KMS-11 (cell line): ENCODE measurements around the gene FBXL7.

Experiments used
- H2AFZ ChIP-seq: fragments of 200-600 bp; sonication (generic); 2 replicates; pipeline ENCODE4 v1.6.1; 2016; ENCODE audit warnings: antibody characterized with exemption, mixed run types, low read depth
- H3K27ac ChIP-seq: fragments of 200-600 bp; sonication (generic); 2 replicates; pipeline ENCODE4 v1.6.1; 2016; ENCODE audit warnings: mild to moderate bottlenecking, mixed run types
- H3K27me3 ChIP-seq: fragments of 200-600 bp; sonication (generic); 2 replicates; pipeline ENCODE4 v1.6.1; 2017; ENCODE audit warnings: mild to moderate bottlenecking, low read depth, mixed run types, moderate library complexity; ENCODE audit not compliant: insufficient read depth
- H3K36me3 ChIP-seq: fragments of 200-600 bp; sonication (generic); 2 replicates; pipeline ENCODE4 v1.6.1; 2017; ENCODE audit warnings: mild to moderate bottlenecking, mixed run types; ENCODE audit not compliant: insufficient read depth
- H3K4me1 ChIP-seq: fragments of 200-600 bp; sonication (generic); 2 replicates; pipeline ENCODE4 v1.6.1; 2016; ENCODE audit warnings: mild to moderate bottlenecking, low read depth, mixed run types; ENCODE audit not compliant: poor library complexity, severe bottlenecking
- H3K4me2 ChIP-seq: fragments of 200-600 bp; sonication (generic); 2 replicates; pipeline ENCODE4 v1.7.0; 2016; ENCODE audit warnings: mild to moderate bottlenecking, mixed run types
- H3K4me3 ChIP-seq: fragments of 200-600 bp; sonication (generic); IDR thresholded peaks from 2 replicates; pipeline ENCODE4 v1.6.1; 2017; ENCODE audit warnings: low read depth, low read length, mixed read lengths; ENCODE audit not compliant: insufficient read depth
- H3K79me2 ChIP-seq: fragments of 200-600 bp; sonication (generic); 2 replicates; pipeline ENCODE4 v1.6.1; 2016; ENCODE audit warnings: low read depth, mixed run types; ENCODE audit not compliant: insufficient read depth
- H3K9ac ChIP-seq: fragments of 200-600 bp; sonication (generic); 2 replicates; pipeline ENCODE4 v1.6.1; 2016; ENCODE audit warnings: mild to moderate bottlenecking, mixed run types
- H4K20me1 ChIP-seq: fragments of 200-600 bp; sonication (generic); 2 replicates; pipeline ENCODE4 v1.6.1; 2016; ENCODE audit warnings: mild to moderate bottlenecking, mixed run types; ENCODE audit not compliant: insufficient read depth
- TF ChIP-seq, protein P1 (sequence below): fragments of 200-600 bp; sonication (generic); conservative IDR thresholded peaks from 2 replicates; pipeline ENCODE4 v1.6.1; 2017; ENCODE audit warnings: low read depth, mild to moderate bottlenecking, antibody characterized with exemption, low read length, moderate library complexity, mixed read lengths

The FBXL7 gene

DNA sequence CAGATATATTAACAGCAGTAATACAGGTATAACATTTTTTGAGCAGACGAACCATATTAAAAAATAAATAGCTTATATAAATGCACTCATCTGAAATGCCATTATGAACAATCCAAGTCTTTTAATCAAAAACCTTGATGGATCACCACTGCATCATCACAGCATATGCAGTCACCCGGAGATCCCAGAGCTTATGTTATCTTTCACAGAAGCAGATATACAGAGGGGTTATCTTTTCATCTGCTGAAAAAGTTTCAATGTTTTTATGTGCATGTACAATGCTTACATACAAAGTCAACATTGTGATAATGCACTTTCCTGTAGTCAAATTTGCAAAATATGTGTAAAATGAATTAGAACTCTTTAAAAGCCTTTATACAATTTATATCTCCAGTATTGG is 211.9 kb downstream of the FBXL7 start:
- Histone ChIP-seq H3K27me3 (no peaks in the 10 kb centered on the region), H4K20me1 (no peaks in the 10 kb centered on the region), H2AFZ (no peak overlapping the region), H3K27ac (no peak overlapping the region), H3K4me3 (no peak overlapping the region), H3K4me1 (no peaks in the 10 kb centered on the region), H3K79me2 (0 out of 2 replicates have a peak, but pooled peaks cover 4% of the 10 kb centered on the region), H3K9ac (no peak overlapping the region), H3K4me2 (no peak overlapping the region), H3K36me3 (no peaks in the 10 kb centered on the region)
- TF ChIP-seq, protein P1, sequence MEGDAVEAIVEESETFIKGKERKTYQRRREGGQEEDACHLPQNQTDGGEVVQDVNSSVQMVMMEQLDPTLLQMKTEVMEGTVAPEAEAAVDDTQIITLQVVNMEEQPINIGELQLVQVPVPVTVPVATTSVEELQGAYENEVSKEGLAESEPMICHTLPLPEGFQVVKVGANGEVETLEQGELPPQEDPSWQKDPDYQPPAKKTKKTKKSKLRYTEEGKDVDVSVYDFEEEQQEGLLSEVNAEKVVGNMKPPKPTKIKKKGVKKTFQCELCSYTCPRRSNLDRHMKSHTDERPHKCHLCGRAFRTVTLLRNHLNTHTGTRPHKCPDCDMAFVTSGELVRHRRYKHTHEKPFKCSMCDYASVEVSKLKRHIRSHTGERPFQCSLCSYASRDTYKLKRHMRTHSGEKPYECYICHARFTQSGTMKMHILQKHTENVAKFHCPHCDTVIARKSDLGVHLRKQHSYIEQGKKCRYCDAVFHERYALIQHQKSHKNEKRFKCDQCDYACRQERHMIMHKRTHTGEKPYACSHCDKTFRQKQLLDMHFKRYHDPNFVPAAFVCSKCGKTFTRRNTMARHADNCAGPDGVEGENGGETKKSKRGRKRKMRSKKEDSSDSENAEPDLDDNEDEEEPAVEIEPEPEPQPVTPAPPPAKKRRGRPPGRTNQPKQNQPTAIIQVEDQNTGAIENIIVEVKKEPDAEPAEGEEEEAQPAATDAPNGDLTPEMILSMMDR = no peak

DNA sequence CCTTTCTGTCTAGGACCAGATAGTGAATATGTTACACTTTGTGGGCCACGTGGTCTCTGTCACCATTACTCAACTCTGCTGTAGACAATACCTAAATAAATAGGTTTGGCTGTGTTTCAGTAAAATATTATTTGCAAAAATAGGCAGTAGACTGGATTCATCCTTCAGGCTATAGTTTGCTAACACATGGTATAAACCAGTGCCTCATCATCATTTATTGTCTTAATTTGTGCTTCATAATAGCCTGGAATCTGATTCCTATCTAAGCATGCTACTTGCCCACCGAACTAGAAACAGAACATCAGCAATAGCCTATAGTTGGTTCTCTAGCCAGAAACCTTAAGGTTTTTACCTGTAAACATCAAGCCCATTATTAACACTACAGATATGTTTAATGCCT is 215.6 kb downstream of the FBXL7 start:
- Histone ChIP-seq H3K27me3 (no peaks in the 10 kb centered on the region), H3K4me2 (no peak overlapping the region), H3K4me1 (no peaks in the 10 kb centered on the region), H3K79me2 (0 out of 2 replicates have a peak, but pooled peaks cover 4% of the 10 kb centered on the region), H3K4me3 (no peak overlapping the region), H4K20me1 (no peaks in the 10 kb centered on the region), H3K36me3 (no peaks in the 10 kb centered on the region), H3K9ac (no peak overlapping the region), H3K27ac (no peak overlapping the region), H2AFZ (no peak overlapping the region)
- TF ChIP-seq, protein P1 = no peak

DNA sequence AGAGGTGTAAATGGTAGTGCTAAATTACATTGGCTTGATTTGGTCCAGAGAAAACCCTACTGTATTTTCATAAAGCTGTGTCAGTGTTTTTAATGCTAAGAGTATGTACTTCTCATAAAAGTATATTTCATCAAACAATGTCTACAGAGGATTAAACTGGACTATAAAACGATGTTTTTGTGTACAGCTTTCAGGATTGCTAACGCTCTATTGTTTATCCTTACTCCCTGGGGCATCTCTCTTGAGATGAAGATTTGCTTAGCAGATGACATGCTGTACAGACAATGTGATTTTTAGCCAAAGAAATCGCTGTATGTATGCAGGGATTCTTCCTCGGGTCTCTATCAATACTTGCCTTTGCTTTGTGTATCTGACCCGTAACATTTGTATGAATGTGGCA is 216.0 kb downstream of the FBXL7 start:
- no peak overlapping the region for H2AFZ ChIP-seq
- H3K27ac ChIP-seq = no peak overlapping the region

DNA sequence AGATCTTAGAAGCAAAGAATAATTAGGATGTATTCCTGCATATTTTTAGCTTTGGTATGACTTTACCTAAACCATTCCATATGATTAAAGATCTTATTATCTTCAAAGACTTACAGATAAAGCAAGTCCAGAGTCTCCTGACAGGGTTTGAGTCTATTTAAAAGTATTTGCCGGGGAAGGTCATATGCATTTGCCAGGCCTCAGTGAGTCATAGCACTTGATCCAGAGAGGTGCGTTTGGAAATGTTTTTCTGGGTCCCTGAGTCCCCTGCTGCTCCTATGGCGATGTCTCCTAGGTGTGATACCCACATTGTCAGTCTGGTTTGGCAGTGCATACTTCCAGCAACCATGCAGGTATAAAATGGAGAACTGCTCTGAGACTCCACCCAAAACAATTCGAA is 217.0 kb downstream of the FBXL7 start:
- Histone ChIP-seq H2AFZ (no peak overlapping the region), H3K36me3 (no peaks in the 10 kb centered on the region), H3K4me2 (no peak overlapping the region), H3K4me3 (no peak overlapping the region), H3K9ac (no peak overlapping the region), H4K20me1 (no peaks in the 10 kb centered on the region), H3K79me2 (0 out of 2 replicates have a peak, but pooled peaks cover 2% of the 10 kb centered on the region), H3K27me3 (no peaks in the 10 kb centered on the region), H3K27ac (no peak overlapping the region), H3K4me1 (no peaks in the 10 kb centered on the region)
- TF ChIP-seq, protein P1 = no peak

More for the DNA sequence above, 216.0 kb downstream of the FBXL7 start:
- TF ChIP-seq, protein P1 = no peak
- no peaks in the 10 kb centered on the region for H3K27me3 ChIP-seq
- no peaks in the 10 kb centered on the region for H3K36me3 ChIP-seq
- no peak overlapping the region for H3K9ac ChIP-seq
- H3K4me2 ChIP-seq = no peak overlapping the region
- no peak overlapping the region for H3K4me3 ChIP-seq
- H3K79me2 ChIP-seq = 0 out of 2 replicates have a peak, but pooled peaks cover 4% of the 10 kb centered on the region
- H3K4me1 ChIP-seq = no peaks in the 10 kb centered on the region
- H4K20me1 ChIP-seq = no peaks in the 10 kb centered on the region
